22Rv1 (cell line): Measurements from ENCODE around the gene HECTD1.
A peak's percentile ranks its signal among the peaks of the same experiment; 100 is the strongest.

ENCODE experiments used
- H3K27ac ChIP-seq: fragments of 450-650 bp; 2 replicates; pipeline ENCODE4 v1.5.1; 2017
- CTCF ChIP-seq: fragments of 450-650 bp; IDR thresholded peaks from 2 replicates; pipeline ENCODE4 v1.5.1; 2017; ENCODE audit warnings: mild to moderate bottlenecking
- ZFX ChIP-seq: fragments of 450-650 bp; IDR thresholded peaks from 2 replicates; pipeline ENCODE4 v1.6.1; 2017; ENCODE audit warnings: antibody characterized with exemption, borderline replicate concordance

The HECTD1 gene

DNA sequence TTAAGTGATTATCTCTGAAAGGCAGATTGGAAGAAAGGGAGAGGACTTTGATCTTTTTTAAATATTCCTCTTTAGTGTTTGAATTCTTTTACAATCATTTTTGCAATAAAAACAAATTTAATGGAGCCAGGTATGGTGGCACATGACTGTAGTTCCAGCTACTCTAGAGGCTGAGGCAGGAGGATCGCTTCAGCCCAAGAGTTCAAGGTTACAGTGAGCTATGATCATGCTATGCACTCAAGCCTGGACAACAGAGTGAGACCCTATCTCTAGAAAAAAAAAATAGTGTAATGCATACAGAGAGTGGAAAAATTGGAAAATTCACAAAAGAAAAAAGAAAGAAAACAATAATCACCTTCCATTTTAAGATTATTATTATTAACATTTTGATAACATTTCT, 15.2 kb upstream of the HECTD1 start:
- TF ChIP-seq CTCF (no peak), ZFX (no peak)
- no peak overlapping the region for H3K27ac ChIP-seq

DNA sequence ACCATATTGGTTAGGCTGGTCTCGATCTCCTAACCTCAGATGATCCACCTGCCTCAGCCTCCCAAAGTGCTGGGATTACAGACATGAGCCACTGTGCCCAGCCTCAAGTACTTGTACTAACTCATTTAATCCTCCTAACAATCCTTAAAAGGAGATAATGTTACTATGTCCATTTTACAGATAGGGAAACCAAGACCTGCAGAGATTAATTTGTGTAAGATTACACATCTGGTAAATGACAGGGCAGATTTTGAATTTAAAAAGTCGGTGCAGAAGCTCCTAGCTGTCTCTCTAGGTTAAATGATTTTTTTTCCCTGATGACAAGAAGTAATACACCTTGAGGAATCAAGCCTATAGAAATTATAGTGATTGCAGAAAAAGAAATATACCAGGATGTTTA, 13.7 kb upstream of the HECTD1 start:
- no peak for TF ChIP-seq CTCF
- TF ChIP-seq ZFX = no peak
- H3K27ac ChIP-seq = no peak overlapping the region

DNA sequence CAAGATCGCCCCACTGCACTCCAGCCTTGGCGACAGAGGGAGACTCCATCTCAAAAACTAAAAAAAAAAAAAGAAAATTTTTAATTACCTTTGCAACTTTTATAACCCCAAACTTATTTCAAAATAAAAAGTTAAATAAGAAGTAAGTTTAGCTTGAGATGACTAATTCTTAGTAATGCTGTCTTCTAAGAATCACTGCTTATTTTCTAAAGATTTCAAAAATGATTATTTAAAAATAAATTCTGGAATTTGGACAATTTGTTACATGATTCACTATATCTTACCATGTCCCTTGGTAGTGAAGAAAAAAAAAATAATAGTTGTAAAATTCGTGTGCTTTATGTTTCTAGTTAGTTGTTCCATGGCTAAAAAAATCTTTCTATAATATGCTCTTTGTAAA, 11.6 kb upstream of the HECTD1 start:
- no peak for TF ChIP-seq CTCF
- TF ChIP-seq ZFX = no peak
- H3K27ac ChIP-seq = no peak overlapping the region

GRCh38 chr14:31216359-31216758, 8.8 kb upstream of the HECTD1 start:
- no peak overlapping the region for H3K27ac ChIP-seq
- TF ChIP-seq ZFX (no peak), CTCF (no peak)

DNA sequence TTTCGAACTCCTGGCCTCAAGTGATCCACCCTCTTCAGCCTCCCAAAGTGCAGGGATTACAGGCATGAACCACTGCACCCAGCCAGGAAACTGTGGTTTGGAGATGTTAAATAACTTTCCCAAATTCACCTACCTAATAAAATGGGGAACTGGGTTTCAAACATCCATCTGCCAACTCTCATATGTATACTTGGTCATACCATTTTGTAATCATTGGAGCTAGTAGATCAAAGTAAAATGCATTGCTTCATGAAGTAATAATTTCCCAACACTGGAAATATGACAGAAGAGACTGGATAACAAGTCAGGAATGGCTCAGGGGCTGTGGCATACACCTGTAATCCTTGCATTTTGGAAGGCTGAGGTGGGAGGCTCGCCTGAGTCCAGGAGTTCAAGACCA, 5.3 kb upstream of the HECTD1 start:
- H3K27ac ChIP-seq = no peak overlapping the region
- TF ChIP-seq ZFX (no peak), CTCF (no peak)

- H3K27ac ChIP-seq = no peak overlapping the region
- TF ChIP-seq CTCF = no peak
- no peak for TF ChIP-seq ZFX
Observed at GRCh38 chr14:31209605-31210004, 2.0 kb upstream of the HECTD1 start.

- H3K27ac ChIP-seq = peak overlapping the region; percentile 97
- TF ChIP-seq ZFX (no peak), CTCF (no peak)
Observed at GRCh38 chr14:31208546-31209424, 1.2 kb upstream of the HECTD1 start.
